Measurements from ENCODE around the gene PDE8A.

PDE8A gene

GRCh38 chr15:84942456-84942855 is 39.2 kb upstream of the PDE8A start (continued):
- TF ChIP-seq ZBTB49 (tag by site-specific recombination; IDR thresholded peaks at IDR 0.05; ENCODE audit: low read depth) (no peak), FEZF1 (tag by site-specific recombination; IDR thresholded peaks at IDR 0.05) (no peak), ZNF155 (tag by site-specific recombination; IDR thresholded peaks at IDR 0.05) (no peak), ZNF548 (tag by site-specific recombination; IDR thresholded peaks at IDR 0.05) (no peak)

- Histone ChIP-seq H3K36me3 (ENCODE audit: control insufficient read depth in 2 of 2, insufficient read depth in 1 of 2, low read length in 2 of 2) (no peaks in the 10 kb centered on the region), H3K4me1 (ENCODE audit: control insufficient read depth, insufficient read depth, low read length) (no peaks in the 10 kb centered on the region), H3K4me3 (ENCODE audit: low read depth, low read length) (no peak overlapping the region), H3K9me3 (ENCODE audit: control insufficient read depth, insufficient read depth, low read depth, low read length) (no peaks in the 10 kb centered on the region), H3K27ac (ENCODE audit: extremely low read depth, low read depth, low read length) (no peak overlapping the region)
- ChIA-PET CTCF (interaction anchor here (0.8 to 1.3 kb wide), 3 partner anchors 11 to 100 kb away, joined by 3 to 5 read pairs (median 3); no protein-coding TSS in a partner anchor), POLR2A (no interaction called here)
- TF ChIP-seq ZFHX2 (tag by site-specific recombination; conservative IDR thresholded peaks at IDR 0.05) (no peak), ZNF157 (tag by site-specific recombination; IDR thresholded peaks at IDR 0.05) (no peak), ZNF792 (tag by site-specific recombination; IDR thresholded peaks at IDR 0.05) (no peak), OSR2 (tag by site-specific recombination; IDR thresholded peaks at IDR 0.05) (no peak), ZNF16 (tag by site-specific recombination; IDR thresholded peaks at IDR 0.05; ENCODE audit: low read depth) (no peak), ZNF280D (tag by site-specific recombination; IDR thresholded peaks at IDR 0.05) (no peak), ZNF529 (tag by site-specific recombination; IDR thresholded peaks at IDR 0.05; ENCODE audit: insufficient replicate concordance) (no peak), ZBTB7A (tag by site-specific recombination; IDR thresholded peaks at IDR 0.05; ENCODE audit: low read depth) (no peak), ZNF560 (tag by site-specific recombination; IDR thresholded peaks at IDR 0.05; ENCODE audit: borderline replicate concordance) (no peak)
These were observed 37.3 kb upstream of the PDE8A start for GRCh38 chr15:84944311-84944710.

GRCh38 chr15:84944861-84945260 is 36.8 kb upstream of the PDE8A start:
- ChIA-PET CTCF (interaction anchor here (1.0 to 1.3 kb wide), 2 partner anchors 10 to 99 kb away, joined by 3 to 5 read pairs; no protein-coding TSS in a partner anchor), POLR2A (no interaction called here)
- H3K9me3 ChIP-seq (ENCODE audit: control insufficient read depth, insufficient read depth, low read depth, low read length), result no peaks in the 10 kb centered on the region
- no peak overlapping the region for H3K27ac ChIP-seq (ENCODE audit: extremely low read depth, low read depth, low read length)
- H3K36me3 ChIP-seq (ENCODE audit: control insufficient read depth in 2 of 2, insufficient read depth in 1 of 2, low read length in 2 of 2), result no peaks in the 10 kb centered on the region
- H3K4me3 ChIP-seq (ENCODE audit: low read depth, low read length), result no peak overlapping the region
- no peaks in the 10 kb centered on the region for H3K4me1 ChIP-seq (ENCODE audit: control insufficient read depth, insufficient read depth, low read length)
- TF ChIP-seq PRDM4 (tag by site-specific recombination; IDR thresholded peaks at IDR 0.05) (0 out of 2 replicates have a peak, but pooled peaks have one; percentile 11), SP2 (tag by site-specific recombination; IDR thresholded peaks at IDR 0.05) (no peak), ZNF621 (tag by site-specific recombination; IDR thresholded peaks at IDR 0.05) (no peak)
